ENCODE results near the gene SSU72. TPM values are rescaled to one million over a fixed set of nuclear protein-coding genes. Genes with fewer than 3 reads are reported as not detected.

Gene SSU72
- total RNA-seq, 1 donor from 2014 or later: 134 TPM

DNA sequence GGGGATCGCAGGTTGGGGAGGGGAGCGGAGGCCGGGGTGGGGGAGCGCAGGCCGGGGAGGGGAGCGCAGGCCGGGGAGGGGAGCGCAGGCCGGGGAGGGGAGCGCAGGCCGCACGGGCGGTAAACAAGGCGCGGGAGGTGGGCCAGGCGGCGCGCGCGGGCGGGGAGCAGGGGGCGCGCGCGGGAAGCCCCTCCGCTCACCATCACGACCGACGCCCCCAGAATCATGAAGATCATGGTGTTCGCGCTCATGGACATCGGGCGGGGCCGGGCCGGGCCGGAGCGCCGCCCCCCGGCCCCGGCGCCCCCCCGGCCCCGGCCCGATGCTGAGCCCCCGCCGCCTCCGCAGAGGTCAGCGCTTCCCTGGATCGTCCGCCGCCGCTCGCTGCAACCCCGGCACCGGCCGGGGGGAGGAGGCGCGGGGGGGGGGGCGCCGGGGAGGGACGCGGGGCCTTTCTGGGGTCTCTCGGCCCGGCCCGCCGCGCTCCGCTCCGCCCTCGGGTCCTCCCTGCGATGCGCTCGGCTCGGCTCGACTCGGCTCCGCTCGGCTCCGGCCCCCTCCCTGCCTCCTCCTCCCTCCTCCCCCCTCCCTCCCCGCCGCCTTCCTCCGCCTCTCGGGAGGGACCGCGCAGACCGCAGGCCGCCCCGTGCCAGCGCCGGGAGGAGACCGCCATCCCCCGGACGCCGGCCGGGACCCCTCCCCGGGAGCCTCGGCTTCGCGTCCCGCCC is 34.4 kb downstream of the SSU72 start, which contains the start of gene TMEM240:
TMEM240 (minus strand) TSS at position 535 of the 728 bp plus-strand sequence; CDS start at position 257, 278 bp downstream.
- Mint-ChIP-seq H3K9me3 (no peaks in the 10 kb centered on the region), H3K36me3 (ENCODE audit: low read depth) (peaks cover 7% of the 10 kb centered on the region), H3K27me3 (ENCODE audit: low read depth) (peaks cover 8% of the 10 kb centered on the region), H3K4me1 (peaks cover 11% of the 10 kb centered on the region), H3K27ac (ENCODE audit: unreplicated experiment) (peak within 1 kb of the TSS; percentile 27), H3K4me3 (peak within 1 kb of the TSS; percentile 83)
- DNase-seq (ENCODE audit: low read depth, low spot score): peak; percentile 66
- TF ChIP-seq, protein P1, sequence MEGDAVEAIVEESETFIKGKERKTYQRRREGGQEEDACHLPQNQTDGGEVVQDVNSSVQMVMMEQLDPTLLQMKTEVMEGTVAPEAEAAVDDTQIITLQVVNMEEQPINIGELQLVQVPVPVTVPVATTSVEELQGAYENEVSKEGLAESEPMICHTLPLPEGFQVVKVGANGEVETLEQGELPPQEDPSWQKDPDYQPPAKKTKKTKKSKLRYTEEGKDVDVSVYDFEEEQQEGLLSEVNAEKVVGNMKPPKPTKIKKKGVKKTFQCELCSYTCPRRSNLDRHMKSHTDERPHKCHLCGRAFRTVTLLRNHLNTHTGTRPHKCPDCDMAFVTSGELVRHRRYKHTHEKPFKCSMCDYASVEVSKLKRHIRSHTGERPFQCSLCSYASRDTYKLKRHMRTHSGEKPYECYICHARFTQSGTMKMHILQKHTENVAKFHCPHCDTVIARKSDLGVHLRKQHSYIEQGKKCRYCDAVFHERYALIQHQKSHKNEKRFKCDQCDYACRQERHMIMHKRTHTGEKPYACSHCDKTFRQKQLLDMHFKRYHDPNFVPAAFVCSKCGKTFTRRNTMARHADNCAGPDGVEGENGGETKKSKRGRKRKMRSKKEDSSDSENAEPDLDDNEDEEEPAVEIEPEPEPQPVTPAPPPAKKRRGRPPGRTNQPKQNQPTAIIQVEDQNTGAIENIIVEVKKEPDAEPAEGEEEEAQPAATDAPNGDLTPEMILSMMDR (conservative IDR thresholded peaks at IDR 0.05): no peak

DNA sequence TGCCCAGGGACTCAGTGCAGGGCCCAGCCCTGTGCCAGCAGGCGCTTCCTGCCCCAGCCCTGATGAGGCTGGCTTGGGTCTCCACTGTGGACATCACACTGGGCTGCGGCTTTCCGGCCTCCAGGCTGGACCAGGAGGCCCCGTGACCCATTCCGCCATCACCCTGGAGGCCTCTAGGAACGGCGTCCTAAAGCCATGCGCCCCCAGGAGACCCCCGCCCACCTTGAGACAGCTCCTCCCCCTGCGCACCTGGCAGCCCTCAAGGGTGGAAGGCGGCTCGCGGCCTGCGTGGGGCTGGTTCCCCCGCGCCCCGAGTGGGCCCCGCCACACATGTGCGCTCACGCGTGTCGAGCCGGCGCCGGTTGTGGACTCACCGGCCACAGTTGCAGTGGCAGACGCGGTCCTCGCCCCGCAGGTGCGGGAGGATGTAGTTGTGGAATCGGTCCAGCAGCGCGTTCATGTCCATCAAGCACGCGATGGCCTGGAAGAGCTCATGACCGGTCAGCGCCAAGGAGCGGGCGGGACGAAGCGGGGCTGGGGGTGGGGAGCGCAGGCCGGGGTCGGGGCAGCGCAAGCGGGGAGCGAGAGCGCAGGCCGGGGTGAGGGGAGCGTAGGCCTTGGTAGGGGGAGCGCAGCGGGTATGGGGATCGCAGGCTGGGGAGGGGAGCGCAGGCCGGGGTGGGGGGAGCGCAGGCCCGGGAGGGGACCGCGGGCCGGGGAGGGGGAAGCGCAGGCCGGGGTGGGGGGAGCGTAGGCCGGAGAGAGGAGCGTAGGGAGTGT is 35.2 kb downstream of the SSU72 start:
- peaks cover 8% of the 10 kb centered on the region for H3K27me3 Mint-ChIP-seq (ENCODE audit: low read depth)
- no peaks in the 10 kb centered on the region for H3K9me3 Mint-ChIP-seq
- no peak overlapping the region for H3K27ac Mint-ChIP-seq (ENCODE audit: unreplicated experiment)
- peak overlapping the region; percentile 77 for H3K4me3 Mint-ChIP-seq
- no peak for DNase-seq (ENCODE audit: low read depth, low spot score)
- peaks cover 7% of the 10 kb centered on the region for H3K36me3 Mint-ChIP-seq (ENCODE audit: low read depth)
- TF ChIP-seq, protein P1 (conservative IDR thresholded peaks at IDR 0.05): no peak
- peaks cover 11% of the 10 kb centered on the region for H3K4me1 Mint-ChIP-seq

DNA sequence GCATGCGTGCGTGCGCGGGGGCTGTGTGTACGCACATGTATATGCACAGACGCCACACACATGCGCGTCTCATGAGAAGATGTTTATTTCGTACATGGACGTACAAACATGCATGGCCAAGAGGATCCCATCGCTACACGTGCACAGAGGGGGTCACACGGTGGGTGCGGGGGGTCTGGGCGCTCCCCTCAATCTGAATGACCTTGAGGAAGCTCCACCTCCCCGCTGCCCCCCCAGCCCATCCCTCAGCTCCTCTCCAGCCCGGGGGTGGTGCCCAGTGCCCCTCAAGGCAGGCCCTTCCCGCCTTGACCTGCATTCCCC is 35.7 kb downstream of the SSU72 start:
- Mint-ChIP-seq H3K36me3 (ENCODE audit: low read depth) (peaks cover 7% of the 10 kb centered on the region), H3K4me3 (peak overlapping the region; percentile 77), H3K27ac (ENCODE audit: unreplicated experiment) (no peak overlapping the region), H3K27me3 (ENCODE audit: low read depth) (peaks cover 8% of the 10 kb centered on the region), H3K9me3 (no peaks in the 10 kb centered on the region), H3K4me1 (peaks cover 11% of the 10 kb centered on the region)
- DNase-seq (ENCODE audit: low read depth, low spot score): no peak
- TF ChIP-seq, protein P1 (conservative IDR thresholded peaks at IDR 0.05): no peak

DNA sequence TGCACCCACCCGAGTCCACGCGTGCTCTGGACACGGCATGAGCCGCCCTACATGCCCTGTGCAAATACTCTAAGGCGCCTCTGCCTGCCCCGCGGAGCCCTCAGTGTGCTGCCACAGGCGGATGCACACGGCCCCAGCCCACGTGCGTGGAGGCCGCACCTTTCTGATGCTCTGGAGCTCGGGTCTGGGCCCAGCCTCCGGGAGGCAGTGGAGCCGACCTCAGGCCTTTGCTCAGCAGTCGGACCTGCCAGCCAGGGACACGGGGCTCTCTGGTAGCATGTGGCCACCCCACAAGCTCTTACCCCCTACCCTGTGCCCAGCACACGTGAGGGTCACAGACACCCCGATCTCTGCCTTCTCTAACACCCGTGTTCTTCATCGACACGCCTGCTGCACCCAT is 36.3 kb downstream of the SSU72 start:
- TF ChIP-seq, protein P1 (conservative IDR thresholded peaks at IDR 0.05): no peak
- Mint-ChIP-seq H3K4me3 (peak overlapping the region; percentile 77), H3K27me3 (ENCODE audit: low read depth) (peaks cover 8% of the 10 kb centered on the region), H3K27ac (ENCODE audit: unreplicated experiment) (no peak overlapping the region), H3K36me3 (ENCODE audit: low read depth) (peaks cover 7% of the 10 kb centered on the region), H3K4me1 (peaks cover 11% of the 10 kb centered on the region), H3K9me3 (no peaks in the 10 kb centered on the region)
- DNase-seq (ENCODE audit: low read depth, low spot score): no peak

DNA sequence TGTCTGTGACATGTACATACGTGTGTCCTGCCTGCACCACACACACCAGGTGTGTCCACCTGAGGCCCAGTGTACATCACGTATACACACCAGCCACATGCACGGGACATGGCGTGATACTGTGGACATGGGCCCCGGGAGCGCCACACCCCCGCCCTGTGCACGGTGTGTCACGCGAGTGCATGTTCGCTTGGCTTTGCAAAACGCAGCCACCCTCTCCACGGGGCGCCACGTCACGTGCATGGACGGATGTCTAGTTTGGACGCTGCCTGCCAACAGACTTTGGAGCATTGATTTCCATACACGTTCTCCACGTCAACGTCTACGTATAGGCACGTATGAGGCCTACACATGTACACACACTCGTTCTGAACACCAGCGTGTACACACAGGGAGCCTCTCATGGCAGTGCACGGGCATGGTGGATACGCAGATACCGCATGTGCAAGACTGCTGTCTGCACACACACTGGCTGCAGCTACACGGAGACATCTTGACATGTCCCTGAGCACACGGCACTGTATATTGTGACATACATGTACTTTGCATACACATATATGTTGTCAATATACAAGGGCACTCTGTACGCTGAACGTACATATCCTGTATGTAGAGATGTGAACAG is 36.9 kb downstream of the SSU72 start:
- H3K4me1 Mint-ChIP-seq: peaks cover 11% of the 10 kb centered on the region

More for the DNA sequence above, 36.9 kb downstream of the SSU72 start:
- Mint-ChIP-seq H3K4me3 (peak overlapping the region; percentile 77), H3K27me3 (ENCODE audit: low read depth) (peaks cover 8% of the 10 kb centered on the region), H3K36me3 (ENCODE audit: low read depth) (peaks cover 7% of the 10 kb centered on the region), H3K9me3 (no peaks in the 10 kb centered on the region), H3K27ac (ENCODE audit: unreplicated experiment) (no peak overlapping the region)
- TF ChIP-seq, protein P1 (conservative IDR thresholded peaks at IDR 0.05): no peak
- DNase-seq (ENCODE audit: low read depth, low spot score): no peak
